ENCODE measurements around the gene NR1I3. TPM values are rescaled to one million over a fixed set of nuclear protein-coding genes. Genes with fewer than 3 reads are reported as not detected.

Gene NR1I3
- not detected in 2 replicates for total RNA-seq (ENCODE audit: low replicate concordance)

GRCh38 chr1:161238039-161238473 is at the start of gene NR1I3:
Gene NR1I3 (minus strand): TSS chr1:161238203. CDS start chr1:161236565, 1,638 bp downstream.

GRCh38 chr1:161258439-161259344 is 20.7 kb upstream of the NR1I3 start, which contains the start of gene PCP4L1:
Gene PCP4L1 (plus strand): TSS chr1:161258745. CDS start chr1:161258975, 230 bp downstream.

GRCh38 chr1:161225534-161226319 is 12.3 kb downstream of the NR1I3 start, which contains the start of gene TOMM40L:
Gene TOMM40L (plus strand): TSS chr1:161226060. CDS start chr1:161226490, 430 bp downstream.

DNA sequence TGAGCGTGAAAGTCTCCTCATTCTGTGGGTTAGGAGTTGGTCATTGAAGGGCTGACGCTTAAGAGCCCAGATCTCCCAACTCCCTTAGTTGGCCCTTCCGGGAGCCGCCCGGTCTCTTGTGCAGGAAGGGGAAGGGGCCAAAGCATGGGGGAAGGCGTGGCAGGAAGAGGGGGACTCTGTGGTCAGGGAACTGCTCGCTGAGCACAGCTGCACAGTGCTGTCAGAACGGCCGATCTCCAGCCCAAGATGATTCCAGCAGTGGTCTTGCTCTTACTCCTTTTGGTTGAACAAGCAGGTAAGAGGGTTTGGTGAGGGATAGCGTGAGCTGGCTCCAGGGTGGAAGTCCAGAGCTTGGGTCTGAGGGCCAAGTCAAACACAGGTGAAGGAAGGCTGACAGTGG is 22.9 kb downstream of the NR1I3 start, which contains the start of gene FCER1G:
FCER1G (plus strand) TSS at position 220 of the 400 bp plus-strand sequence; CDS start at position 247, 27 bp downstream.

GRCh38 chr1:161201836-161202712 is 35.9 kb downstream of the NR1I3 start, which contains the start of gene NDUFS2:
Gene NDUFS2 (plus strand): TSS chr1:161202367. CDS start chr1:161202386, 19 bp downstream.

GRCh38 chr1:161198897-161199431 is 39.0 kb downstream of the NR1I3 start, which contains the start of gene ADAMTS4:
Gene ADAMTS4 (minus strand): TSS chr1:161199054. CDS start chr1:161198627, 427 bp downstream.

Other genes with a start within 250 kb of the NR1I3 start
- gene F11R, start 217.1 kb downstream of the NR1I3 start, total RNA-seq (ENCODE audit: low replicate concordance): 20.8 and 24.5 TPM in 2 replicates
- gene TSTD1, start 199.2 kb downstream of the NR1I3 start, total RNA-seq (ENCODE audit: low replicate concordance): 1.5 and 15.6 TPM in 2 replicates
- 83.1 and 162 TPM in 2 replicates for gene USF1, start 192.2 kb downstream of the NR1I3 start, total RNA-seq (ENCODE audit: low replicate concordance)
- gene ARHGAP30, start 168.3 kb downstream of the NR1I3 start, total RNA-seq (ENCODE audit: low replicate concordance): under 0.01 TPM in 1 of 2 replicates, not detected in the other
- 0.35 and 2.3 TPM in 2 replicates for gene NECTIN4, start 148.6 kb downstream of the NR1I3 start, total RNA-seq (ENCODE audit: low replicate concordance)
- gene KLHDC9, start 139.8 kb downstream of the NR1I3 start, total RNA-seq (ENCODE audit: low replicate concordance): 0.23 and 1.5 TPM in 2 replicates
- gene PFDN2, start 120.2 kb downstream of the NR1I3 start, total RNA-seq (ENCODE audit: low replicate concordance): 71.7 and 95.0 TPM in 2 replicates
- gene NIT1, start 120.1 kb downstream of the NR1I3 start, total RNA-seq (ENCODE audit: low replicate concordance): 14.2 and 15.7 TPM in 2 replicates
- gene DEDD, start 105.5 kb downstream of the NR1I3 start, total RNA-seq (ENCODE audit: low replicate concordance): 25.9 and 37.3 TPM in 2 replicates
- 127 and 180 TPM in 2 replicates for gene UFC1, start 84.2 kb downstream of the NR1I3 start, total RNA-seq (ENCODE audit: low replicate concordance)
- gene USP21, start 78.7 kb downstream of the NR1I3 start, total RNA-seq (ENCODE audit: low replicate concordance): 4.2 and 4.7 TPM in 2 replicates
- gene PPOX, start 71.8 kb downstream of the NR1I3 start, total RNA-seq (ENCODE audit: low replicate concordance): 8.9 and 11.0 TPM in 2 replicates
- 9.4 and 18.3 TPM in 2 replicates for gene B4GALT3, start 60.7 kb downstream of the NR1I3 start, total RNA-seq (ENCODE audit: low replicate concordance)
- gene ADAMTS4, start 39.1 kb downstream of the NR1I3 start, total RNA-seq (ENCODE audit: low replicate concordance): 2.1 and 4.9 TPM in 2 replicates
- 127 and 177 TPM in 2 replicates for gene NDUFS2, start 35.8 kb downstream of the NR1I3 start, total RNA-seq (ENCODE audit: low replicate concordance)
- gene FCER1G, start 22.9 kb downstream of the NR1I3 start, total RNA-seq (ENCODE audit: low replicate concordance): 0.23 TPM in 1 of 2 replicates, not detected in the other
- gene APOA2, start 14.6 kb downstream of the NR1I3 start, total RNA-seq (ENCODE audit: low replicate concordance): not detected in 2 replicates
- 8.7 and 11.7 TPM in 2 replicates for gene TOMM40L, start 12.1 kb downstream of the NR1I3 start, total RNA-seq (ENCODE audit: low replicate concordance)
- not detected in 2 replicates for gene PCP4L1, start 20.5 kb upstream of the NR1I3 start, total RNA-seq (ENCODE audit: low replicate concordance)
- 0.53 and 1.1 TPM in 2 replicates for gene MPZ, start 71.8 kb upstream of the NR1I3 start, total RNA-seq (ENCODE audit: low replicate concordance)
- 11.1 and 32.2 TPM in 2 replicates for gene SDHC, start 76.2 kb upstream of the NR1I3 start, total RNA-seq (ENCODE audit: low replicate concordance)
- gene CFAP126, start 129.7 kb upstream of the NR1I3 start, total RNA-seq (ENCODE audit: low replicate concordance): not detected in 2 replicates

All from smooth muscle cell of the coronary artery (primary cell).